ENCODE measurements around the gene NELL2.
"Not testable (repeated sequence)": the region's sequence is repeated elsewhere in the genome, so short reads cannot be mapped to it uniquely, and the experiment has no call there.

Gene NELL2

GRCh38 chr12:44749566-44749965 is 126.5 kb downstream of the NELL2 start:
- Histone ChIP-seq H2AK5ac (ENCODE audit: low read length, severe bottlenecking) (no peak overlapping the region), H2BK12ac (ENCODE audit: low read length in 2 of 2) (no peak overlapping the region), H3K27me3 (ENCODE audit: control insufficient read depth in 1 of 2, insufficient read depth in 1 of 2, low read length in 2 of 2) (no peaks in the 10 kb centered on the region), H2BK120ac (ENCODE audit: low read depth, low read length) (no peak overlapping the region), H2BK15ac (ENCODE audit: low read depth, poor library complexity, severe bottlenecking) (no peak overlapping the region), H3K4me3 (ENCODE audit: insufficient read depth in 1 of 2, low read depth in 1 of 2, low read length in 2 of 2) (no peak overlapping the region), H3K27ac (ENCODE audit: low read length, poor library complexity, severe bottlenecking) (no peak overlapping the region), H3K23ac (ENCODE audit: low read length in 2 of 2) (no peak overlapping the region), H2BK5ac (ENCODE audit: low read depth, low read length, poor library complexity, severe bottlenecking) (no peak overlapping the region), H3K36me3 (ENCODE audit: control insufficient read depth in 1 of 2, insufficient read depth in 2 of 2, low read depth in 1 of 2, low read length in 2 of 2) (no peaks in the 10 kb centered on the region), H3K14ac (ENCODE audit: low read length in 2 of 2) (no peak overlapping the region), H3K4me1 (ENCODE audit: control insufficient read depth, insufficient read depth, low read depth, low read length) (no peaks in the 10 kb centered on the region), H2AFZ (ENCODE audit: low read depth, low read length) (no peak overlapping the region), H3K4ac (ENCODE audit: low read depth in 1 of 2, low read length in 2 of 2) (no peak overlapping the region), H3K18ac (ENCODE audit: low read depth in 1 of 2, low read length in 2 of 2) (no peak overlapping the region), H3K9me3 (ENCODE audit: control insufficient read depth, low read length) (no peaks in the 10 kb centered on the region), H3K4me2 (ENCODE audit: low read length, poor library complexity, severe bottlenecking) (no peak overlapping the region), H4K8ac (ENCODE audit: low read length) (no peak overlapping the region), H4K91ac (ENCODE audit: low read length) (no peak overlapping the region), H3K79me1 (replicated peaks; ENCODE audit: low read length, poor library complexity, severe bottlenecking) (no peaks in the 10 kb centered on the region), H3K9ac (ENCODE audit: low read length) (no peak overlapping the region)
- WGBS = 88% methylated on average over 5 of the region's 6 CpGs
- DNase-seq = no peak

- Histone ChIP-seq H2BK120ac (ENCODE audit: low read depth, low read length) (no peak overlapping the region), H4K91ac (ENCODE audit: low read length) (no peak overlapping the region), H3K4me2 (ENCODE audit: low read length, poor library complexity, severe bottlenecking) (no peak overlapping the region), H3K79me1 (replicated peaks; ENCODE audit: low read length, poor library complexity, severe bottlenecking) (no peaks in the 10 kb centered on the region), H3K14ac (ENCODE audit: low read length in 2 of 2) (no peak overlapping the region), H3K23ac (ENCODE audit: low read length in 2 of 2) (no peak overlapping the region), H3K4me1 (ENCODE audit: control insufficient read depth, insufficient read depth, low read depth, low read length) (no peaks in the 10 kb centered on the region), H3K18ac (ENCODE audit: low read depth in 1 of 2, low read length in 2 of 2) (no peak overlapping the region), H3K36me3 (ENCODE audit: control insufficient read depth in 1 of 2, insufficient read depth in 2 of 2, low read depth in 1 of 2, low read length in 2 of 2) (no peaks in the 10 kb centered on the region), H3K9ac (ENCODE audit: low read length) (no peak overlapping the region), H2BK5ac (ENCODE audit: low read depth, low read length, poor library complexity, severe bottlenecking) (no peak overlapping the region), H2AFZ (ENCODE audit: low read depth, low read length) (no peak overlapping the region), H3K4me3 (ENCODE audit: insufficient read depth in 1 of 2, low read depth in 1 of 2, low read length in 2 of 2) (no peak overlapping the region), H2AK5ac (ENCODE audit: low read length, severe bottlenecking) (no peak overlapping the region), H3K27me3 (ENCODE audit: control insufficient read depth in 1 of 2, insufficient read depth in 1 of 2, low read length in 2 of 2) (no peaks in the 10 kb centered on the region), H4K8ac (ENCODE audit: low read length) (no peak overlapping the region), H2BK12ac (ENCODE audit: low read length in 2 of 2) (no peak overlapping the region), H3K4ac (ENCODE audit: low read depth in 1 of 2, low read length in 2 of 2) (no peak overlapping the region), H2BK15ac (ENCODE audit: low read depth, poor library complexity, severe bottlenecking) (no peak overlapping the region), H3K27ac (ENCODE audit: low read length, poor library complexity, severe bottlenecking) (no peak overlapping the region), H3K9me3 (ENCODE audit: control insufficient read depth, low read length) (no peaks in the 10 kb centered on the region)
- WGBS = 49% methylated on average over 2 of the region's 3 CpGs
- DNase-seq = no peak
These were observed 127.1 kb downstream of the NELL2 start for GRCh38 chr12:44748950-44749468.

- not testable (repeated sequence) for H4K91ac ChIP-seq (ENCODE audit: low read length); H3K36me3 ChIP-seq (ENCODE audit: control insufficient read depth in 1 of 2, insufficient read depth in 2 of 2, low read depth in 1 of 2, low read length in 2 of 2); H2AK5ac ChIP-seq (ENCODE audit: low read length, severe bottlenecking); H4K8ac ChIP-seq (ENCODE audit: low read length); H3K9ac ChIP-seq (ENCODE audit: low read length); H3K14ac ChIP-seq (ENCODE audit: low read length in 2 of 2); H2BK15ac ChIP-seq (ENCODE audit: low read depth, poor library complexity, severe bottlenecking); H2BK12ac ChIP-seq (ENCODE audit: low read length in 2 of 2); H3K27me3 ChIP-seq (ENCODE audit: control insufficient read depth in 1 of 2, insufficient read depth in 1 of 2, low read length in 2 of 2); H2AFZ ChIP-seq (ENCODE audit: low read depth, low read length); DNase-seq; H3K79me1 ChIP-seq (replicated peaks; ENCODE audit: low read length, poor library complexity, severe bottlenecking); H3K9me3 ChIP-seq (ENCODE audit: control insufficient read depth, low read length); H2BK120ac ChIP-seq (ENCODE audit: low read depth, low read length); H3K27ac ChIP-seq (ENCODE audit: low read length, poor library complexity, severe bottlenecking); H3K4me2 ChIP-seq (ENCODE audit: low read length, poor library complexity, severe bottlenecking); H3K4me1 ChIP-seq (ENCODE audit: control insufficient read depth, insufficient read depth, low read depth, low read length); H3K4ac ChIP-seq (ENCODE audit: low read depth in 1 of 2, low read length in 2 of 2); H3K4me3 ChIP-seq (ENCODE audit: insufficient read depth in 1 of 2, low read depth in 1 of 2, low read length in 2 of 2); H3K18ac ChIP-seq (ENCODE audit: low read depth in 1 of 2, low read length in 2 of 2); H3K23ac ChIP-seq (ENCODE audit: low read length in 2 of 2); H2BK5ac ChIP-seq (ENCODE audit: low read depth, low read length, poor library complexity, severe bottlenecking)
- whole genome bisulfite sequencing = 92% methylated on average over 16 of the region's 17 CpGs
These were observed 134.7 kb downstream of the NELL2 start for GRCh38 chr12:44741292-44741980.

DNA sequence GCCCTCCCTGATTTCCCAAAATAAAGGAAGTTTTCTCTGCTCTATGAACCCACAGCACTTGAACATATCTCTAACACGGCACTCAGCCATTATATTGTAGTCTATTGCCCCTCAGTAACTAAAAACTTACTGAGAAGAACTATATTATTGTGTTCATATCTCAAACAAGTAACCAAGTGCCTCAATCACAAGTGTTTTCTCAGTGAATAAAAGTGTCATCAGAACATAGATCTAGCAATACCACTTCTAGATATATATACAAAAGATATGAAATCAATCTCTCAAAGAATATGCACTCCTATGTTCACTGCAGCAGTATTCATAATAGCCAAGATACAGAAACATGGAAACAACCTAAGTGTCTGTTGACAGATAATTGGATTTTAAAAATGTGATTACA is 138.1 kb downstream of the NELL2 start:
- no peak overlapping the region for H3K9ac ChIP-seq (ENCODE audit: low read length)

More for the DNA sequence above, 138.1 kb downstream of the NELL2 start:
- no peak for DNase-seq
- Histone ChIP-seq H2BK5ac (ENCODE audit: low read depth, low read length, poor library complexity, severe bottlenecking) (no peak overlapping the region), H3K36me3 (ENCODE audit: control insufficient read depth in 1 of 2, insufficient read depth in 2 of 2, low read depth in 1 of 2, low read length in 2 of 2) (no peaks in the 10 kb centered on the region), H2AFZ (ENCODE audit: low read depth, low read length) (no peak overlapping the region), H2AK5ac (ENCODE audit: low read length, severe bottlenecking) (no peak overlapping the region), H4K8ac (ENCODE audit: low read length) (no peak overlapping the region), H3K4me2 (ENCODE audit: low read length, poor library complexity, severe bottlenecking) (no peak overlapping the region), H3K9me3 (ENCODE audit: control insufficient read depth, low read length) (peaks cover 10% of the 10 kb centered on the region), H3K4me1 (ENCODE audit: control insufficient read depth, insufficient read depth, low read depth, low read length) (no peaks in the 10 kb centered on the region), H3K79me1 (replicated peaks; ENCODE audit: low read length, poor library complexity, severe bottlenecking) (no peaks in the 10 kb centered on the region), H3K27me3 (ENCODE audit: control insufficient read depth in 1 of 2, insufficient read depth in 1 of 2, low read length in 2 of 2) (no peaks in the 10 kb centered on the region), H2BK120ac (ENCODE audit: low read depth, low read length) (no peak overlapping the region), H2BK12ac (ENCODE audit: low read length in 2 of 2) (no peak overlapping the region), H3K14ac (ENCODE audit: low read length in 2 of 2) (no peak overlapping the region), H3K27ac (ENCODE audit: low read length, poor library complexity, severe bottlenecking) (no peak overlapping the region), H3K18ac (ENCODE audit: low read depth in 1 of 2, low read length in 2 of 2) (no peak overlapping the region), H3K4ac (ENCODE audit: low read depth in 1 of 2, low read length in 2 of 2) (no peak overlapping the region), H3K23ac (ENCODE audit: low read length in 2 of 2) (no peak overlapping the region), H2BK15ac (ENCODE audit: low read depth, poor library complexity, severe bottlenecking) (no peak overlapping the region), H3K4me3 (ENCODE audit: insufficient read depth in 1 of 2, low read depth in 1 of 2, low read length in 2 of 2) (no peak overlapping the region), H4K91ac (ENCODE audit: low read length) (no peak overlapping the region)
- no CpG with 5 or more reads among the region's 1 CpG for WGBS

All from mesenchymal stem cell (in vitro differentiated cells and primary cell).